AG04449 (cell line): ENCODE measurements around the gene SPTBN4.
"Not testable (repeated sequence)": the region's sequence is repeated elsewhere in the genome, so short reads cannot be mapped to it uniquely, and the experiment has no call there.

Experiments
- CTCF ChIA-PET: fragments of 350-600 bp; formaldehyde crosslinking; extraction: SDS; loops from one replicate; lab custom pipeline; 2021; ENCODE audit warnings: antibody characterized with exemption; lab: Yijun Ruan, JAX
- POLR2A ChIA-PET: fragments of 400-600, 350-600 bp; formaldehyde crosslinking; extraction: SDS; loops from one replicate; lab custom pipeline; 2020; ENCODE audit warnings: antibody characterized with exemption, inconsistent platforms; lab: Yijun Ruan, JAX
- DNase-seq: peaks from one replicate; pipeline ENCODE4 v3.0.0-alpha.2; 2010; ENCODE audit warnings: low read depth, low spot score
- H3K4me3 ChIP-seq: 2 replicates; pipeline ENCODE4 v1.5.1; 2011; ENCODE audit warnings: low read depth, mild to moderate bottlenecking, control low read depth, low read length
- CTCF ChIP-seq: IDR thresholded peaks from one replicate; pipeline ENCODE4 v1.5.1; 2011; ENCODE audit warnings: mild to moderate bottlenecking, moderate library complexity, low read length, control low read depth, inconsistent platforms; ENCODE audit not compliant: insufficient read depth; ENCODE audit errors: missing control alignments

SPTBN4 gene

GRCh38 chr19:40555978-40556689, 89.3 kb downstream of the SPTBN4 start:
- POLR2A ChIA-PET, result no interaction called here
- CTCF ChIA-PET, result interaction anchor here (0.7 to 4.4 kb wide), 3 partner anchors 12 to 92 kb away, joined by 3 to 27 read pairs (median 4); no protein-coding TSS in a partner anchor

GRCh38 chr19:40556953-40557530, 90.2 kb downstream of the SPTBN4 start:
- CTCF ChIA-PET, result interaction anchor here (1.5 to 4.4 kb wide), 3 partner anchors 9 to 78 kb away, joined by 6 to 27 read pairs (median 15); no protein-coding TSS in a partner anchor
- H3K4me3 ChIP-seq, result no peak overlapping the region
- no peak for DNase-seq
- POLR2A ChIA-PET, result no interaction called here
- TF ChIP-seq CTCF, result no peak

More at GRCh38 chr19:40555978-40556689, 89.3 kb downstream of the SPTBN4 start:
- no peak for DNase-seq
- H3K4me3 ChIP-seq, result no peak overlapping the region
- TF ChIP-seq CTCF, result no peak

GRCh38 chr19:40559394-40559793, 92.6 kb downstream of the SPTBN4 start:
- CTCF ChIA-PET, result interaction anchor here (0.6 to 3.1 kb wide), 3 partner anchors 11 to 599 kb away, joined by 3 to 15 read pairs (median 6); no protein-coding TSS in a partner anchor
- POLR2A ChIA-PET, result no interaction called here
- DNase-seq, result no peak
- no peak overlapping the region for H3K4me3 ChIP-seq
- no peak for TF ChIP-seq CTCF

- CTCF ChIA-PET, result interaction anchor here (0.9 to 1.6 kb wide), 2 partner anchors 9 to 19 kb away, joined by 3 to 6 read pairs; no protein-coding TSS in a partner anchor
- no peak overlapping the region for H3K4me3 ChIP-seq
- TF ChIP-seq CTCF, result no peak
- DNase-seq, result no peak
- POLR2A ChIA-PET, result no interaction called here
These were observed 93.3 kb downstream of the SPTBN4 start for GRCh38 chr19:40560092-40560507.

GRCh38 chr19:40561947-40562346, 95.1 kb downstream of the SPTBN4 start:
- POLR2A ChIA-PET, result no interaction called here
- no peak for DNase-seq
- TF ChIP-seq CTCF, result no peak
- CTCF ChIA-PET, result interaction anchor here (1.3 to 2.0 kb wide), 2 partner anchors 13 to 21 kb away, joined by 4 to 7 read pairs; no protein-coding TSS in a partner anchor
- no peak overlapping the region for H3K4me3 ChIP-seq

GRCh38 chr19:40564535-40564934, 97.7 kb downstream of the SPTBN4 start:
- POLR2A ChIA-PET, result not testable (repeated sequence)
- CTCF ChIA-PET, result interaction anchor here (0.9 kb wide), 1 partner anchor 260 kb away, joined by 3 read pairs; no protein-coding TSS in a partner anchor

More at GRCh38 chr19:40564535-40564934, 97.7 kb downstream of the SPTBN4 start:
- H3K4me3 ChIP-seq, DNase-seq: not testable (repeated sequence)
